Upper lobe of left lung (tissue), 4 donors: ENCODE results near the gene CCDC148.

Experiments
- POLR2A ChIP-seq, 4 donors: fragments of 450-650 bp; IDR thresholded peaks; one replicate each; pipeline ENCODE4 v1.5.1; 2016 to 2017; ENCODE audit warnings: antibody characterized with exemption in 4 of 4, mild to moderate bottlenecking in 2 of 4
- POLR2AphosphoS5 ChIP-seq, 2 donors: sonication (generic); formaldehyde crosslinking; IDR thresholded peaks; one replicate each; pipeline ENCODE4 v1.5.1; 2017; ENCODE audit warnings: antibody characterized with exemption in 2 of 2
- TF ChIP-seq, protein P1 (sequence below), 6 experiments: fragments of 450-650 bp in 4 of 6; fragments of 200-600 bp in 2 of 6; sonication (generic) in 2 of 6; IDR thresholded peaks; one replicate each; pipeline ENCODE4 v1.5.1; 2016 to 2019; ENCODE audit warnings: antibody characterized with exemption in 6 of 6

- TF ChIP-seq, protein P1, sequence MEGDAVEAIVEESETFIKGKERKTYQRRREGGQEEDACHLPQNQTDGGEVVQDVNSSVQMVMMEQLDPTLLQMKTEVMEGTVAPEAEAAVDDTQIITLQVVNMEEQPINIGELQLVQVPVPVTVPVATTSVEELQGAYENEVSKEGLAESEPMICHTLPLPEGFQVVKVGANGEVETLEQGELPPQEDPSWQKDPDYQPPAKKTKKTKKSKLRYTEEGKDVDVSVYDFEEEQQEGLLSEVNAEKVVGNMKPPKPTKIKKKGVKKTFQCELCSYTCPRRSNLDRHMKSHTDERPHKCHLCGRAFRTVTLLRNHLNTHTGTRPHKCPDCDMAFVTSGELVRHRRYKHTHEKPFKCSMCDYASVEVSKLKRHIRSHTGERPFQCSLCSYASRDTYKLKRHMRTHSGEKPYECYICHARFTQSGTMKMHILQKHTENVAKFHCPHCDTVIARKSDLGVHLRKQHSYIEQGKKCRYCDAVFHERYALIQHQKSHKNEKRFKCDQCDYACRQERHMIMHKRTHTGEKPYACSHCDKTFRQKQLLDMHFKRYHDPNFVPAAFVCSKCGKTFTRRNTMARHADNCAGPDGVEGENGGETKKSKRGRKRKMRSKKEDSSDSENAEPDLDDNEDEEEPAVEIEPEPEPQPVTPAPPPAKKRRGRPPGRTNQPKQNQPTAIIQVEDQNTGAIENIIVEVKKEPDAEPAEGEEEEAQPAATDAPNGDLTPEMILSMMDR (IDR thresholded peaks at IDR 0.05), result no peak
- no peak for TF ChIP-seq POLR2A (IDR thresholded peaks at IDR 0.05)
- TF ChIP-seq POLR2AphosphoS5 (IDR thresholded peaks at IDR 0.05), result no peak
These were observed 90.2 kb downstream of the CCDC148 start for GRCh38 chr2:158366342-158366741.
